Kidney epithelial cell (primary cell): ENCODE data around the gene ACOT7. TPM values are rescaled to one million over a fixed set of nuclear protein-coding genes. Genes with fewer than 3 reads are reported as not detected.
"Not testable (repeated sequence)": the region's sequence is repeated elsewhere in the genome, so short reads cannot be mapped to it uniquely, and the experiment has no call there.

ENCODE experiments used
- DNase-seq: peaks from one replicate; pipeline ENCODE4 v3.0.0-alpha.2; 2010; ENCODE audit warnings: low read depth
- H3K27me3 ChIP-seq: 2 replicates; pipeline ENCODE4 v1.6.0; 2011; ENCODE audit warnings: low read length; ENCODE audit not compliant: control insufficient read depth, insufficient read depth
- H3K36me3 ChIP-seq: 2 replicates; pipeline ENCODE4 v1.5.1; 2011; ENCODE audit warnings: low read length; ENCODE audit not compliant: control insufficient read depth, insufficient read depth
- H3K4me3 ChIP-seq: 2 replicates; pipeline ENCODE4 v1.5.1; 2011; ENCODE audit warnings: low read depth, mild to moderate bottlenecking, control low read depth, low read length
- total RNA-seq: library from RNA; depleted of rRNA; stranded (reverse); fragments of >200 nt; gene quantifications from 2 replicates; pipeline ENCODE4 v1.2.3, GENCODE V29; 2015
- TF ChIP-seq, protein P1 (sequence below): IDR thresholded peaks from 2 replicates; pipeline ENCODE4 v1.5.1; 2011; ENCODE audit warnings: mild to moderate bottlenecking, moderate library complexity, low read length, control low read depth, inconsistent platforms; ENCODE audit not compliant: insufficient read depth, poor library complexity, severe bottlenecking

ACOT7 gene
- total RNA-seq, 1 donor from 2014 or later: 79.8 TPM

DNA sequence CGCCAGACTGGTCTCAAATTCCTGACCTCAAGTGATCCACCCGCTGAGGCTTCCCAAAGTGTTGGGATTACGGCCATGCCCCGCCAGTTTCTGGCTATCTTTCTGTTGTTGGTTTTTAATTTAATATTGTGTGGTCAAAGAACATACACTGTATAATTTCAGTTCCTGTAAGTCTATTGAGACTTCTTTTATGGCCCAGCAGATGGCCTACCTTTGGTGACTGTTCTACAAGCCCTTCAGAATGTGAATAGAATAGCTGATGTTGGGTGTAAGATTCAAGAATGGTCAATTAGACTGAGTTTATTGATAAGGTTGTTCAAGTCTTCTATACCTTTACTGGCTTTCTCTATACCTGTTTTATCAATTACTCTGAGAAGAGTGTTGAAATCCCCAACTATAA lies 15.5 kb upstream of the ACOT7 start:
- Histone ChIP-seq H3K27me3 (no peaks in the 10 kb centered on the region), H3K4me3 (no peak overlapping the region), H3K36me3 (no peaks in the 10 kb centered on the region)
- TF ChIP-seq, protein P1, sequence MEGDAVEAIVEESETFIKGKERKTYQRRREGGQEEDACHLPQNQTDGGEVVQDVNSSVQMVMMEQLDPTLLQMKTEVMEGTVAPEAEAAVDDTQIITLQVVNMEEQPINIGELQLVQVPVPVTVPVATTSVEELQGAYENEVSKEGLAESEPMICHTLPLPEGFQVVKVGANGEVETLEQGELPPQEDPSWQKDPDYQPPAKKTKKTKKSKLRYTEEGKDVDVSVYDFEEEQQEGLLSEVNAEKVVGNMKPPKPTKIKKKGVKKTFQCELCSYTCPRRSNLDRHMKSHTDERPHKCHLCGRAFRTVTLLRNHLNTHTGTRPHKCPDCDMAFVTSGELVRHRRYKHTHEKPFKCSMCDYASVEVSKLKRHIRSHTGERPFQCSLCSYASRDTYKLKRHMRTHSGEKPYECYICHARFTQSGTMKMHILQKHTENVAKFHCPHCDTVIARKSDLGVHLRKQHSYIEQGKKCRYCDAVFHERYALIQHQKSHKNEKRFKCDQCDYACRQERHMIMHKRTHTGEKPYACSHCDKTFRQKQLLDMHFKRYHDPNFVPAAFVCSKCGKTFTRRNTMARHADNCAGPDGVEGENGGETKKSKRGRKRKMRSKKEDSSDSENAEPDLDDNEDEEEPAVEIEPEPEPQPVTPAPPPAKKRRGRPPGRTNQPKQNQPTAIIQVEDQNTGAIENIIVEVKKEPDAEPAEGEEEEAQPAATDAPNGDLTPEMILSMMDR: no peak
- DNase-seq: no peak

DNA sequence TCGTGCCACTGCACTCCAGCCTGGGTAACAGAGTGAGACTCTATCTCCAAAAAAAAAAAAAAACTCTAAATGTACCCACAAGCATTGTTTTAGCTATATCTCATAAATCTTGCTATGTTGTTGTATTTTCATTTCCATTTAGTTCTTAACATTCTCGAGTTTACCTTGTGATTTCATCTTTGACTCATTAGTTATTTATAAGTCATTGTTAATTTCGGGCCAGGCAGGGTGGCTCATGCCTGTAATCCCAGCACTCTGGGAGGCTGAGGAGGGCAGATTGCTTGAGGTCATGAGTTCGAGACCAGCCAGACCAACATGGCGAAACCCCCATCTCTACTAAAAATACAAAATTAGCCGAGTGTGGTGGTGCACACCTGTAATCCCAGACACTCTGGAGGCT lies 14.5 kb upstream of the ACOT7 start:
- Histone ChIP-seq H3K4me3 (no peak overlapping the region), H3K27me3 (no peaks in the 10 kb centered on the region), H3K36me3 (no peaks in the 10 kb centered on the region)
- TF ChIP-seq, protein P1: no peak
- DNase-seq: no peak

DNA sequence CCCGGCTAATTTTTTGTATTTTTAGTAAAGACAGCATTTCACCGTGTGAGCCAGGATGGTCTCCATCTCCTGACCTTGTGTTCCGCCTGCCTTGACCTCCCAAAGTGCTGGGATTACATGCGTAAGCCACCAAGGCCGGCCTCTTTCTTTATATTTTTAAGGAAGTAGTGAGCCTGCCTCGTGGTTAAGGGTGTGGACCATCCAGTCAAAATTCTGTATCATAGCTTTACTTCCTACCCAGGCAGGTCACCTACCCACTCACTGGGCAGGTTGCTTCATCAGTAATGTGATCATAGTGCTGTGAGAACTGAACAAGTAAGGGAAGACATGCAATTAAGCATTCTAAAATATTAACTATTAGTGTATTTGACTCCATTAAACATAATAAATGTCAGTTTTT lies 8.1 kb upstream of the ACOT7 start:
- TF ChIP-seq, protein P1: no peak
- Histone ChIP-seq H3K27me3 (no peaks in the 10 kb centered on the region), H3K4me3 (no peak overlapping the region), H3K36me3 (no peaks in the 10 kb centered on the region)
- DNase-seq: no peak

DNA sequence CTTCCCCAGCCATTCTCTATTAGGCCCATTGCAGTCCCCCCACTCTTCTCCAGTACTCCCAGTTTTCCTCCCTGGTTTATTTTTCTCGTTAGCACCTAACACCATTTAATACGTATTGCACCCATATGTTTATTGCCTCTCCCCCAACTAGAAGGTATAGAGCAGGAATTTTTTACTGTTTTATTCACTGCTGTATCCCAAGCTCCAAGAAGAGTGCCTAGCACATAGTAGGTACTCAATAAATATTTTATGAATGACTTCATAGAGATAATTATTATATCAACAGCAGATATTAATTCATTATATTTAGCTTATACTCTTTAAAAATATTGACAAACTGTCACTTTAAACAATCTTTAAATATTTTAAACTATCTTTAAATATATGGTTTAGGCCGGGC lies 5.7 kb upstream of the ACOT7 start:
- Histone ChIP-seq H3K4me3 (no peak overlapping the region), H3K36me3 (no peaks in the 10 kb centered on the region), H3K27me3 (no peaks in the 10 kb centered on the region)
- TF ChIP-seq, protein P1: no peak
- no peak for DNase-seq

DNA sequence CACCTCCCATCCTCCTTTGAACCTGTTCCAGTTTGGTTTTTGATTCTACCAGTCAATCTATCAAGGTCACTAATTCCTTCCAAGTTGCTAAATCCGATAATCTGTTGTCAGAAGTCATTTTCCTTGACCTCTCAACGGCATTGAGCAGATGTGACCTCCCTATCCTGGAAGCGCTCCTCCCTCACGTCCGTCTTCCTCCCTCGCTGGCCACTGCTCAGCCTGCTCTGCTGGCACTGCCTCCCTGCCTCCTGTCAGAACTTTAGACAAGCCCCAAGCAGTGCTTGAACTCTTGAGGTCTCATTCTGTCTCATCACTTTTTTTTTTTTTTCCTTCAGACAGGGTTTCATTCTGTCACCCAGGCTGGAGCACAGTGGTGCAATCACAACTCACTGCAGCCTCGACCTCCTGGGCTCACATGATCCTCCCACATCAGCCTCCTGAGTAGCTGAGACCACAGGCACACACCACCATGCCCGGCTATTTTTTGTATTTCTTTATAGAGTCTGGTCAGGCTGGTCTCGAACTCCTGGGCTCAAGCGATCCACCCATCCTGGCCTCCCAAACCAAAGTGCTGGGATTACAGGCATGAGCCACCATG lies 4.4 kb upstream of the ACOT7 start:
- H3K36me3 ChIP-seq: no peaks in the 10 kb centered on the region
- TF ChIP-seq, protein P1: no peak
- H3K4me3 ChIP-seq: no peak overlapping the region
- no peak for DNase-seq
- no peaks in the 10 kb centered on the region for H3K27me3 ChIP-seq

DNA sequence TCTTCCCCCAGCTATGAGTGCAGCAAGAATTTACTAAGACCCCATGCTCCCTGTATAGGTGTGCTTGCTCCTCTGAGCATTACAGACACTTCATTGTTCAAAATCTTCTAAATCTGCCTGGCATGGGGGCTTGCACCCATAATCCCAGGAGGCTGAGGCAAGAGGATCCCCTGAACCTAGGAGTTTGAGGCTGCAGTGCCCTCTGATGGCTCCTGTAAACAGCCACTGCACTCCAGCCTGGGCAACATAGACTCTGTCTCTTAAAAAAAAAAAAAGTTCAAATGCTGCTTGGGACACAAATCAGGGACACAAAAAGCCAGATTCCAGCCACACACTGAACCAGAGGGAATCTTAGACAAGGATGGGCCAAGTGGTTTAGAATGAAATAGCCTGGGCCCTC lies 3.4 kb upstream of the ACOT7 start:
- Histone ChIP-seq H3K4me3 (no peak overlapping the region), H3K36me3 (no peaks in the 10 kb centered on the region), H3K27me3 (no peaks in the 10 kb centered on the region)
- TF ChIP-seq, protein P1: no peak
- DNase-seq: no peak

DNA sequence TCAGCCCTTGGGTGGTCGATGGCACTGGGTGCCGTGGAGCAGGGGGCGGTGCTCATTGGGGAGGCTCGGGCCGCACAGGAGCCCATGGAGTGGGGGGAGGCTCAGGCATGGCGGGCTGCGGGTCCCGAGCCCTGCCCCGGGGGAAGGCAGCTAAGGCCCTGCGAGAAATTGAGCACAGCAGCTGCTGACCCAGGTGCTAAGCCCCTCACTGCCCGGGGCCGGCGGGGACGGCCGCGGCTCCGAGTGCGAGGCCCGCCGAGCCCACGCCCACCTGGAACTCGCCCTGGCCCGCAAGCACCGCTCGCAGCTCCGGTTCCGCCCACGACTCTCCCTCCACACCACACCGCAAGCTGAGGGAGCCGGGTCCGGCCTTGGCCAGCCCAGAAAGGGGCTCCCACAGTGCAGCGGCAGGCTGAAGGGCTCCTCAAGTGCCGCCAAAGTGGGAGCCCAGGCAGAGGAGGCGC lies 2.2 kb upstream of the ACOT7 start:
- not testable (repeated sequence) for H3K27me3 ChIP-seq, H3K4me3 ChIP-seq, DNase-seq, H3K36me3 ChIP-seq

DNA sequence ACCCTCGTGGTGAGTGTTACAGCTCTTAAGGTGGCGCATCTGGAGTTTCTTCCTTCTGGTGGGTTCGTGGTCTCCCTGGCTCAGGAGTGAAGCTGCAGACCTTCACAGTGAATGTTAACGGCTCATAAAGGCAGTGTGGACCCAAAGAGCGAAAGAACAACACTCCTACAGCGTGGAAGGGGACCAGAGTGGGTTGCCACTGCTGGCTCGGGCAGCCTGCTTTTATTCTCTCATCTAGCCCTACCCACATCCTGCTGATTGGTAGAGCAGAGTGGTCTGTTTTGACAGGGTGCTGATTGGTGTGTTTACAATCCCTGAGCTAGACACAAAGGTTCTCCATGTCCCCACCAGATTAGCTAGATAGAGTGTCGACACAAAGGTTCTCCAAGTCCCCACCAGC lies 1.6 kb upstream of the ACOT7 start:
- H3K27me3 ChIP-seq, H3K4me3 ChIP-seq, H3K36me3 ChIP-seq, DNase-seq: not testable (repeated sequence)
